Left lung (tissue), 10 donors: Measurements from ENCODE around the gene ACSF3. TPM values are rescaled to one million over a fixed set of nuclear protein-coding genes. Genes with fewer than 3 reads are reported as not detected.
A peak's percentile ranks its signal among the peaks of the same experiment; 100 is the strongest.

Source experiments
- ATAC-seq: fragments of 200-7000 bp; cut with Tn5 transposase; one replicate; pipeline ENCODE4 v1.9.1; 2020; ENCODE audit warnings: moderate library complexity
- DNase-seq, 4 donors: peaks; one replicate each; pipeline ENCODE4 v3.0.0-alpha.2; 2013 to 2020
- H3K27ac ChIP-seq, 2 donors: fragments of 200-600 bp; sonication (generic) in 1 of 2; one replicate each; pipeline versions ENCODE4 v1.5.0 to v1.8.0; 2020 to 2021
- H3K27me3 ChIP-seq, 2 donors: fragments of 200-600 bp; sonication (generic) in 1 of 2; one replicate each; pipeline versions ENCODE4 v1.5.0 to v1.8.0; 2020 to 2021
- H3K36me3 ChIP-seq, 2 donors: fragments of 200-600 bp; sonication (generic) in 1 of 2; one replicate each; pipeline versions ENCODE4 v1.5.0 to v1.8.0; 2020 to 2021
- H3K4me1 ChIP-seq, 2 donors: fragments of 200-600 bp; one replicate each; pipeline ENCODE4 v1.8.0; 2021
- H3K4me3 ChIP-seq, 2 donors: fragments of 200-600 bp; sonication (generic) in 1 of 2; one replicate each; pipeline versions ENCODE4 v1.5.0 to v1.8.0; 2020 to 2021; ENCODE audit warnings: mild to moderate bottlenecking in 1 of 2
- H3K9me3 ChIP-seq, 2 donors: fragments of 200-600 bp; sonication (generic) in 1 of 2; one replicate each; pipeline versions ENCODE4 v1.5.0 to v1.8.0; 2020 to 2021
- intact Hi-C, 2 donors: fragments of 100-400 bp; cut with DNase I; formaldehyde crosslinking; loops; one replicate each; pipeline versions ENCODE4 v1.11.2 to v1.14.2; 2022
- polyA plus RNA-seq, 6 donors: library from polyadenylated mRNA; unstranded; fragments of 120-200 nt; gene quantifications; one replicate each; pipeline ENCODE4 v1.2.1, GENCODE V29; 2013; ENCODE audit not compliant: insufficient read length in 6 of 6
- total RNA-seq, 2 donors: library from RNA; stranded (reverse); fragmentation: NEBNext Ultra II Directional; extraction: Animal tissue kit (Norgen Biotek cat#: 25700); gene quantifications; one replicate each; pipeline ENCODE4 v1.2.1, GENCODE V29; 2021
- TF ChIP-seq, protein P1 (sequence below), 2 donors: fragments of 200-600 bp; sonication (generic) in 1 of 2; IDR thresholded peaks; one replicate each; pipeline versions ENCODE4 v1.5.0 to v1.8.0; 2021; ENCODE audit warnings: antibody characterized with exemption in 2 of 2
- donor health status: DM: no; HTN: yes; CAD: no.
- donor health status: DM: no; HTN: no; CAD: no.

Gene ACSF3
- total and polyA plus RNA-seq, 8 donors = 30.0 to 38.4 (median 33.7) TPM

- TF ChIP-seq, protein P1, sequence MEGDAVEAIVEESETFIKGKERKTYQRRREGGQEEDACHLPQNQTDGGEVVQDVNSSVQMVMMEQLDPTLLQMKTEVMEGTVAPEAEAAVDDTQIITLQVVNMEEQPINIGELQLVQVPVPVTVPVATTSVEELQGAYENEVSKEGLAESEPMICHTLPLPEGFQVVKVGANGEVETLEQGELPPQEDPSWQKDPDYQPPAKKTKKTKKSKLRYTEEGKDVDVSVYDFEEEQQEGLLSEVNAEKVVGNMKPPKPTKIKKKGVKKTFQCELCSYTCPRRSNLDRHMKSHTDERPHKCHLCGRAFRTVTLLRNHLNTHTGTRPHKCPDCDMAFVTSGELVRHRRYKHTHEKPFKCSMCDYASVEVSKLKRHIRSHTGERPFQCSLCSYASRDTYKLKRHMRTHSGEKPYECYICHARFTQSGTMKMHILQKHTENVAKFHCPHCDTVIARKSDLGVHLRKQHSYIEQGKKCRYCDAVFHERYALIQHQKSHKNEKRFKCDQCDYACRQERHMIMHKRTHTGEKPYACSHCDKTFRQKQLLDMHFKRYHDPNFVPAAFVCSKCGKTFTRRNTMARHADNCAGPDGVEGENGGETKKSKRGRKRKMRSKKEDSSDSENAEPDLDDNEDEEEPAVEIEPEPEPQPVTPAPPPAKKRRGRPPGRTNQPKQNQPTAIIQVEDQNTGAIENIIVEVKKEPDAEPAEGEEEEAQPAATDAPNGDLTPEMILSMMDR (IDR thresholded peaks at IDR 0.05) = no peak
- Histone ChIP-seq H3K27me3 (peaks cover 0 to 100% of the 10 kb centered on the region in 2 donors), H3K4me1 (no peaks in the 10 kb centered on the region), H3K36me3 (no peaks in the 10 kb centered on the region), H3K27ac (no peak overlapping the region), H3K9me3 (no peaks in the 10 kb centered on the region), H3K4me3 (peak overlapping the region in 1 of 2 donors; percentile 25)
- DNase-seq (peak in 2 of 4 donors; percentile 58 to 82), ATAC-seq (peak; percentile 46)
- intact Hi-C loops = no loop called here
Observed at GRCh38 chr16:89052890-89053724, 40.5 kb upstream of the ACSF3 start.

DNA sequence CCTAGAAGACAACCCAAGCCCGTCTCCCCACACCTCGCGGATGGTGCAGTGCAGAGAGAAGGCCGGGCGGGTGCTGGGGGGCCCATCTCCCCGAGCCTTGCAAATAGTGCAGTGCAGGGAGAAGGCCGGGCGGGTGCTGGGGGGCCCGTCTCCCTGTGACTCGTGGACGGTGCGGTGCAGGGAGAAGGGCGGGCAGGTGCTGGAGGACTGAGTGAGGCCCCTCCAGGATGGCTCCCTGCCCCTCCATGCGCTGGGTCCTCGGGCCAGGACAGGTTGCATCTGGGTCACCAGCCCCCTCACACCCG is 40.0 kb upstream of the ACSF3 start:
- Histone ChIP-seq H3K36me3 (no peaks in the 10 kb centered on the region), H3K4me1 (no peaks in the 10 kb centered on the region), H3K27ac (no peak overlapping the region), H3K4me3 (no peak overlapping the region), H3K27me3 (peaks cover 0 to 100% of the 10 kb centered on the region in 2 donors), H3K9me3 (no peaks in the 10 kb centered on the region)
- TF ChIP-seq, protein P1 (IDR thresholded peaks at IDR 0.05) = no peak
- intact Hi-C loops = no loop called here
- DNase-seq (peak in 1 of 4 donors; percentile 76), ATAC-seq (no peak)

GRCh38 chr16:89054261-89054661 is 39.4 kb upstream of the ACSF3 start:
- intact Hi-C loops = no loop called here

DNA sequence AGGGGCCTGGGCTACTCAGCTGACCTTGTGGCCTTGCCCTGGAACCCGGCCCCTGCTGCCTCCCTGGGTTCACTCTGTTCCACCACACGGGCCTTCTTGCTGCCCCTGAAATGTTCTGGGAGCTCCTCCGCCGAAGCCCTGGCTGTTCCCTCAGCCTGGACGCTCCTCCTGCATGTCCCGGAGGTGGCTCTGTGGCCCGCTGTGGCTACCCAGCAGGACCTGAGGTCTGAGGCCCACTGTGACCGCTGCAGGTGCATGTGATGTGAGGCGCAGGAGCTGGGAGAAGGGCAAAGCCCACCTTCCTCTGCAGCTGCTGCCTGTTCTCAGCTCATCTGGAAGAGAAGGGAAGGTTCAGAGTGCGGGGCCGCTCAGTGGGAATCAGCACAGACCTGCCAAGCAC is 38.9 kb upstream of the ACSF3 start:
- intact Hi-C loops = no loop called here
- Histone ChIP-seq H3K36me3 (no peaks in the 10 kb centered on the region), H3K27ac (no peak overlapping the region), H3K27me3 (peaks cover 0 to 93% of the 10 kb centered on the region in 2 donors), H3K4me1 (no peaks in the 10 kb centered on the region), H3K9me3 (no peaks in the 10 kb centered on the region), H3K4me3 (no peak overlapping the region)
- TF ChIP-seq, protein P1 (IDR thresholded peaks at IDR 0.05) = no peak
- DNase-seq (no peak), ATAC-seq (no peak)

More at GRCh38 chr16:89054261-89054661, 39.4 kb upstream of the ACSF3 start:
- H3K4me1 ChIP-seq = no peaks in the 10 kb centered on the region
- ATAC-seq (no peak), DNase-seq (peak in 1 of 4 donors; percentile 67)
- no peaks in the 10 kb centered on the region for H3K9me3 ChIP-seq
- no peak overlapping the region for H3K4me3 ChIP-seq
- TF ChIP-seq, protein P1 (IDR thresholded peaks at IDR 0.05) = no peak
- no peaks in the 10 kb centered on the region for H3K36me3 ChIP-seq
- H3K27me3 ChIP-seq = peaks cover 0 to 97% of the 10 kb centered on the region in 2 donors
- no peak overlapping the region for H3K27ac ChIP-seq

DNA sequence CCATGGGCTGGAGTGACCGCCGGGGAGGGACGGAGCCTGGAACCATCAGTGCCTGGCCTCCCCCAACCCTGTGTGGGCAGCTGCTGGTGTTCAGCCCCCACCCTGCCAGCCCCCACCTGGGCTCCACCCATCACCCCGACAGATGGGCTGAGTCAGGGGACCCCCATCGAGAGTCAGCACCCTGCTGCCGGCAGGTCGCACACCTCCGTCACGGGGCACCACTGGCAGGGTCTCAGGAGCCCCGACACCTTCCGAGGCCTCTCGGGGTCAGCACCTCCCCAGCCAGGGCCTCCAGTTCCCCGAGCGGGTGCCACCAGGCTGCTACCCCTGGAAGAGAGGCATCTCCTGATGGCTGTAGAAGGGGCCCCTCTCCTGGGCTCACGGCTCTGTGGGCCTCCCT is 38.3 kb upstream of the ACSF3 start:
- intact Hi-C loops = no loop called here
- TF ChIP-seq, protein P1 (IDR thresholded peaks at IDR 0.05) = no peak
- H3K27ac ChIP-seq = no peak overlapping the region

More for the DNA sequence above, 38.3 kb upstream of the ACSF3 start:
- no peaks in the 10 kb centered on the region for H3K36me3 ChIP-seq
- ATAC-seq (no peak), DNase-seq (no peak)
- no peaks in the 10 kb centered on the region for H3K9me3 ChIP-seq
- no peaks in the 10 kb centered on the region for H3K4me1 ChIP-seq
- no peak overlapping the region for H3K4me3 ChIP-seq
- H3K27me3 ChIP-seq = peaks cover 0 to 87% of the 10 kb centered on the region in 2 donors
